Sigmoid colon (tissue), 4 donors: ENCODE data around the gene PPT2.

Experiments used
- CTCF ChIP-seq, 4 experiments: fragments of 450-650 bp in 3 of 4; fragments of 200-600 bp in 1 of 4; IDR thresholded peaks; one replicate each; pipeline ENCODE4 v1.5.1; 2016 to 2019; ENCODE audit warnings: antibody characterized with exemption in 4 of 4, mild to moderate bottlenecking in 3 of 4, moderate library complexity in 2 of 4
- EP300 ChIP-seq, 4 donors: sonication (generic); formaldehyde crosslinking; IDR thresholded peaks; one replicate each; pipeline ENCODE4 v1.6.1; 2017; ENCODE audit warnings: antibody characterized with exemption in 4 of 4
- POLR2A ChIP-seq, 2 donors: fragments of 450-650 bp; IDR thresholded peaks; one replicate each; pipeline ENCODE4 v1.6.1; 2016; ENCODE audit warnings: antibody characterized with exemption in 2 of 2, mild to moderate bottlenecking in 2 of 2, moderate library complexity in 2 of 2
- POLR2AphosphoS5 ChIP-seq, 4 donors: sonication (generic); formaldehyde crosslinking; IDR thresholded peaks; one replicate each; pipeline ENCODE4 v1.6.1; 2017; ENCODE audit warnings: antibody characterized with exemption in 4 of 4

DNA sequence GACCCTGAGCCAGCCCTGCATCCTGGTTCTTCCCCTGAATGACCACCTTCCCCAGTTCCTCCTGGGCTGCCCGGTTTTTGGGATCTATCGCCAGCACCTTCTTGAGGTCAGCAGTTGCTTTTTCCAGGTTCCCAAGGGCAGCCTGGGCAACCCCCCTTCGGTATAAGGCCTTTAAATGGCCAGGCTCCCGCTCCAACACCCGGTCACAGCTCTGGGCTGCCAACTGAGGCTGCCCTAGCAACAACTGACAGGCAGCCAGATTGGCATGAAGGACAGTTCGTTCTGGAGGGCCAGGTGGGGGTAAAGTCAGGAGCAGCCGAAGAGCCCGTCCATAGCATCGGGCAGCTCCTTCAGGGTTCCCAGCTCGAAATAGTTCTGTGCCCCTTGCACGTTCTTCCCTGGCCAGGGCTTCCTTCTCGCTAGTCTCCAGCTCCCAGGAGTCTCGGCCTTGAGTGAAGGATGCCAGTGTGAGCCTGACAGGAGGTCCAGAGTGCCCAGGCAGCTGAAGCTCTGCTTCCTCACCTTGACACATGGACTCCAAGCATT lies 25.1 kb upstream of the PPT2 start:
- TF ChIP-seq CTCF (IDR thresholded peaks at IDR 0.05) = no peak
- no peak for TF ChIP-seq POLR2A (IDR thresholded peaks at IDR 0.05)
- TF ChIP-seq EP300 (IDR thresholded peaks at IDR 0.05) = no peak
- no peak for TF ChIP-seq POLR2AphosphoS5 (IDR thresholded peaks at IDR 0.05)
